Tibial nerve (tissue), 4 donors: ENCODE data around the gene FBF1.

Source experiments
- CTCF ChIP-seq, 5 experiments: fragments of 200-600 bp in 3 of 5; fragments of 450-650 bp in 2 of 5; sonication (generic) in 3 of 5; IDR thresholded peaks; one replicate each; pipeline ENCODE4 v1.5.1; 2016 to 2019; ENCODE audit warnings: antibody characterized with exemption in 5 of 5, mild to moderate bottlenecking in 3 of 5, moderate library complexity in 2 of 5
- EP300 ChIP-seq, 2 donors: sonication (generic); formaldehyde crosslinking; IDR thresholded peaks; one replicate each; pipeline ENCODE4 v1.6.1; 2017; ENCODE audit warnings: antibody characterized with exemption in 2 of 2, mild to moderate bottlenecking in 1 of 2
- POLR2A ChIP-seq, 2 donors: fragments of 450-650 bp; IDR thresholded peaks; one replicate each; pipeline ENCODE4 v1.6.1; 2017; ENCODE audit warnings: antibody characterized with exemption in 2 of 2, mild to moderate bottlenecking in 2 of 2, moderate library complexity in 2 of 2

DNA sequence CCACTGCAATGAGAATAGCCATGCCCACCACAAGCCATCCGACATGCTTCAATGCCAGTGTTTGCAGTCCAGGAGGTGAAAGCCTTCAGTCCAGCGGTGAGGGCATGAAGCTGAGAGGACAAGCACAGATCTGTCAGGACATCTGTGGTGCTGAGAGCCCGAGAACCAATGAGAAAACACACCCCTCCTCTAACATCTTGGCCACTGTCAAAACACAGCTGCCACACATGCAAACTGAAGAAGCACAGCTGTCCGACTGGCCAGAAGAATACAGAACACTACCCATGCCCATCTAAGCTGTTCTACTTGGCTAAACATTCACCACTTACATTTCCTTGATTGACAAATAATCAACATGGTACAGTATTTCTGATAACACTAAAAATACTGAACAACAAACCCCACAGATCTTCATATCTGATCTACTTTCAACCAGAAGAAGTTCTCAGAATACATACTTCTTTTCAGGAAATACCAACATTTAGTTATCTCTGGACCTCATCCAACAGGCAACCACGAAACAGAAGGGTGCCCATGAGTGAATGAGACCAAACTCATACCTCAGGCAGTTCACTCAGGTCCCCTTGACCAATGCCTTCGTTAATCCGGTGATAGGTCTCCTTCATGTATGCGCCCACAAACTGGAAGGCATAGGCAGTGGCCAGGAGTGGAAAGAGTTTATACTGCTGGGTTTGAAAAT is 10.2 kb upstream of the FBF1 start:
- no peak for TF ChIP-seq CTCF (IDR thresholded peaks at IDR 0.05)
- TF ChIP-seq EP300 (IDR thresholded peaks at IDR 0.05): no peak
- TF ChIP-seq POLR2A (IDR thresholded peaks at IDR 0.05): no peak
